ENCODE measurements around the gene CHD5.
A peak's percentile ranks its signal among the peaks of the same experiment; 100 is the strongest.

Gene CHD5

GRCh38 chr1:6106977-6107376 is 73.1 kb downstream of the CHD5 start:
- H3K18ac ChIP-seq (ENCODE audit: low read length), result no peak overlapping the region
- no peaks in the 10 kb centered on the region for H3K27me3 ChIP-seq (ENCODE audit: insufficient read depth, low read length)
- H2AK5ac ChIP-seq (ENCODE audit: low read length), result no peak overlapping the region
- no peak overlapping the region for H3K23ac ChIP-seq (ENCODE audit: low read length)
- H3K79me1 ChIP-seq (ENCODE audit: low read length), result no peaks in the 10 kb centered on the region
- no peak overlapping the region for H4K12ac ChIP-seq (ENCODE audit: low read depth, low read length)
- no peak overlapping the region for H4K91ac ChIP-seq (ENCODE audit: low read depth, low read length)
- WGBS (ENCODE audit: extremely low coverage, insufficient coverage, insufficient read length), result over 99% methylated on average over 6 of the region's 6 CpGs
- H3K4me2 ChIP-seq (ENCODE audit: low read length), result no peak overlapping the region
- no peak overlapping the region for H3K4me3 ChIP-seq (ENCODE audit: low read depth, low read length)
- peaks cover 5% of the 10 kb centered on the region for H3K9me3 ChIP-seq (ENCODE audit: insufficient read depth, low read depth, low read length)
- no peak overlapping the region for H3K4ac ChIP-seq (ENCODE audit: low read depth, low read length)
- H3K27ac ChIP-seq (ENCODE audit: low read depth, low read length), result no peak overlapping the region
- no peak overlapping the region for H3K9ac ChIP-seq (ENCODE audit: low read length)
- DNase-seq, result no peak
- H3K4me1 ChIP-seq (ENCODE audit: control insufficient read depth in 1 of 2, insufficient read depth in 2 of 2, low read length in 2 of 2), result no peaks in the 10 kb centered on the region
- no peak overlapping the region for H4K8ac ChIP-seq (ENCODE audit: low read depth, low read length)
- no peak overlapping the region for H3K14ac ChIP-seq (ENCODE audit: low read length)
- no peaks in the 10 kb centered on the region for H3K36me3 ChIP-seq (ENCODE audit: control insufficient read depth in 1 of 2, insufficient read depth in 2 of 2, low read length in 2 of 2)
- no peak overlapping the region for H2BK5ac ChIP-seq (ENCODE audit: low read depth, low read length, poor library complexity)
- no peak overlapping the region for H2AFZ ChIP-seq (ENCODE audit: insufficient read depth, low read length, poor library complexity)
- no peak overlapping the region for H2BK120ac ChIP-seq (ENCODE audit: insufficient read depth, low read length, poor library complexity)
- no peak overlapping the region for H2BK12ac ChIP-seq (ENCODE audit: low read length)
- H3K79me2 ChIP-seq (ENCODE audit: control insufficient read depth, insufficient read depth, low read length, poor library complexity), result no peaks in the 10 kb centered on the region

DNA sequence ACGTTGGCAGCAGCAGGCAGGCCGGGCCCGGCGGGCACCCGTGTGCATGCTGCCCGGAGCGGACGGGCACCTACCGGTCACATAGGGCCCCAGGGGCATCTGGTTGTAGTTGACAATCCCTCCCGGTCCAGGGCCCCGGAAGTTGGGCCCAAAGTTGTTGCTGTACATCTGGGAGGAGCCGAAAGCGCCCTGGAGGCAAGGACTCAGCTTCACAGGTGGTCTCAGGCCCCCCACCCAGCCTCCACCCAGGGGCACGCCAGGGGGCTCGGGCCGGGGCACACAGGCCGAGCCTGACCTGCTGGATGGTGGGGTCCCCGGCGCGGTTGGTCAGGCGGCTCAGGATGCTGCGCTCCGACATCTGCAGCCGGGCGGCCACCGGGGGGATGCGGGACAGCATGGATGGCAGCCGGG is 73.8 kb downstream of the CHD5 start:
- Histone ChIP-seq H3K14ac (ENCODE audit: low read length) (no peak overlapping the region), H2BK5ac (ENCODE audit: low read depth, low read length, poor library complexity) (no peak overlapping the region), H2AFZ (ENCODE audit: insufficient read depth, low read length, poor library complexity) (no peak overlapping the region), H3K23ac (ENCODE audit: low read length) (no peak overlapping the region), H3K4ac (ENCODE audit: low read depth, low read length) (no peak overlapping the region), H3K4me1 (ENCODE audit: control insufficient read depth in 1 of 2, insufficient read depth in 2 of 2, low read length in 2 of 2) (no peaks in the 10 kb centered on the region), H3K18ac (ENCODE audit: low read length) (no peak overlapping the region), H4K91ac (ENCODE audit: low read depth, low read length) (no peak overlapping the region), H3K9ac (ENCODE audit: low read length) (no peak overlapping the region), H3K9me3 (ENCODE audit: insufficient read depth, low read depth, low read length) (peaks cover 2% of the 10 kb centered on the region), H3K27me3 (ENCODE audit: insufficient read depth, low read length) (no peaks in the 10 kb centered on the region), H4K12ac (ENCODE audit: low read depth, low read length) (no peak overlapping the region), H4K8ac (ENCODE audit: low read depth, low read length) (no peak overlapping the region), H3K36me3 (ENCODE audit: control insufficient read depth in 1 of 2, insufficient read depth in 2 of 2, low read length in 2 of 2) (no peaks in the 10 kb centered on the region), H3K4me3 (ENCODE audit: low read depth, low read length) (no peak overlapping the region), H3K79me2 (ENCODE audit: control insufficient read depth, insufficient read depth, low read length, poor library complexity) (no peaks in the 10 kb centered on the region), H2BK120ac (ENCODE audit: insufficient read depth, low read length, poor library complexity) (no peak overlapping the region), H3K27ac (ENCODE audit: low read depth, low read length) (no peak overlapping the region), H2AK5ac (ENCODE audit: low read length) (no peak overlapping the region), H2BK12ac (ENCODE audit: low read length) (no peak overlapping the region), H3K4me2 (ENCODE audit: low read length) (no peak overlapping the region), H3K79me1 (ENCODE audit: low read length) (no peaks in the 10 kb centered on the region)
- no CpG with 5 or more reads among the region's 28 CpGs for WGBS (ENCODE audit: extremely low coverage, insufficient coverage, insufficient read length)
- DNase-seq, result no peak

DNA sequence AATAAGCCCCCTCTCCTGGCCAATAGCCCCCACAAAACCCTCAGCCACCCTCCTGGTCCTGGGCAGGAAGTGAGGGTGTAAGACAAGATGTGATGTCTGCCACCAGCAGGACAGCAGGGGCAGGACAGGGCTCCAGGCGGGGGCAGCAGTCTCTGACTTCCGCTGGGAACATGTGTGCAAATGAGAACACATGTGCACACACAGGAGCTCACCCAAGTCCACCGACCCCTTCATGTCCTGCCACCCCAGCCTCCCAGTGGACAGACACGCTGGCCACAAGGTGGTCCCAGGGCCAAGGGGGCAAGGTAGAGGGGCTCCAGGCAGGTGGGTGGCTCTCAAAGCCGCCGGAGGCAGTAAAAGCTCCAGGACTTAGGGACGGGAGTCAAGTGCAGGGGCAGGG is 74.4 kb downstream of the CHD5 start:
- Histone ChIP-seq H2BK120ac (ENCODE audit: insufficient read depth, low read length, poor library complexity) (no peak overlapping the region), H4K8ac (ENCODE audit: low read depth, low read length) (no peak overlapping the region), H3K18ac (ENCODE audit: low read length) (no peak overlapping the region), H3K4me1 (ENCODE audit: control insufficient read depth in 1 of 2, insufficient read depth in 2 of 2, low read length in 2 of 2) (no peaks in the 10 kb centered on the region), H3K9ac (ENCODE audit: low read length) (no peak overlapping the region), H3K27me3 (ENCODE audit: insufficient read depth, low read length) (no peaks in the 10 kb centered on the region), H3K4me3 (ENCODE audit: low read depth, low read length) (no peak overlapping the region), H3K36me3 (ENCODE audit: control insufficient read depth in 1 of 2, insufficient read depth in 2 of 2, low read length in 2 of 2) (no peaks in the 10 kb centered on the region), H4K91ac (ENCODE audit: low read depth, low read length) (no peak overlapping the region), H2BK5ac (ENCODE audit: low read depth, low read length, poor library complexity) (no peak overlapping the region), H3K23ac (ENCODE audit: low read length) (no peak overlapping the region), H2AK5ac (ENCODE audit: low read length) (no peak overlapping the region), H3K9me3 (ENCODE audit: insufficient read depth, low read depth, low read length) (peaks cover 4% of the 10 kb centered on the region), H3K79me2 (ENCODE audit: control insufficient read depth, insufficient read depth, low read length, poor library complexity) (no peaks in the 10 kb centered on the region), H3K4me2 (ENCODE audit: low read length) (no peak overlapping the region), H3K79me1 (ENCODE audit: low read length) (no peaks in the 10 kb centered on the region), H2AFZ (ENCODE audit: insufficient read depth, low read length, poor library complexity) (no peak overlapping the region), H2BK12ac (ENCODE audit: low read length) (no peak overlapping the region), H3K14ac (ENCODE audit: low read length) (no peak overlapping the region), H3K27ac (ENCODE audit: low read depth, low read length) (no peak overlapping the region), H3K4ac (ENCODE audit: low read depth, low read length) (no peak overlapping the region), H4K12ac (ENCODE audit: low read depth, low read length) (no peak overlapping the region)
- no CpG with 5 or more reads among the region's 7 CpGs for WGBS (ENCODE audit: extremely low coverage, insufficient coverage, insufficient read length)
- DNase-seq, result no peak

GRCh38 chr1:6105218-6105679 is 74.9 kb downstream of the CHD5 start:
- H2AK5ac ChIP-seq (ENCODE audit: low read length), result no peak overlapping the region
- H2AFZ ChIP-seq (ENCODE audit: insufficient read depth, low read length, poor library complexity), result no peak overlapping the region
- no peaks in the 10 kb centered on the region for H3K36me3 ChIP-seq (ENCODE audit: control insufficient read depth in 1 of 2, insufficient read depth in 2 of 2, low read length in 2 of 2)
- no peak overlapping the region for H3K18ac ChIP-seq (ENCODE audit: low read length)
- no peak overlapping the region for H2BK120ac ChIP-seq (ENCODE audit: insufficient read depth, low read length, poor library complexity)
- no peak overlapping the region for H4K91ac ChIP-seq (ENCODE audit: low read depth, low read length)
- H3K9ac ChIP-seq (ENCODE audit: low read length), result no peak overlapping the region
- no peaks in the 10 kb centered on the region for H3K4me1 ChIP-seq (ENCODE audit: control insufficient read depth in 1 of 2, insufficient read depth in 2 of 2, low read length in 2 of 2)
- H3K23ac ChIP-seq (ENCODE audit: low read length), result no peak overlapping the region
- no CpG with 5 or more reads among the region's 12 CpGs for WGBS (ENCODE audit: extremely low coverage, insufficient coverage, insufficient read length)
- no peak overlapping the region for H2BK12ac ChIP-seq (ENCODE audit: low read length)
- no peak overlapping the region for H3K4ac ChIP-seq (ENCODE audit: low read depth, low read length)
- no peak overlapping the region for H4K12ac ChIP-seq (ENCODE audit: low read depth, low read length)
- H3K27me3 ChIP-seq (ENCODE audit: insufficient read depth, low read length), result no peaks in the 10 kb centered on the region
- no peak overlapping the region for H4K8ac ChIP-seq (ENCODE audit: low read depth, low read length)
- H3K4me2 ChIP-seq (ENCODE audit: low read length), result no peak overlapping the region
- H3K4me3 ChIP-seq (ENCODE audit: low read depth, low read length), result no peak overlapping the region
- no peak overlapping the region for H3K14ac ChIP-seq (ENCODE audit: low read length)
- DNase-seq, result peak in 1 of 2 donors; percentile 15
- no peak overlapping the region for H3K27ac ChIP-seq (ENCODE audit: low read depth, low read length)
- no peaks in the 10 kb centered on the region for H3K79me1 ChIP-seq (ENCODE audit: low read length)
- no peaks in the 10 kb centered on the region for H3K79me2 ChIP-seq (ENCODE audit: control insufficient read depth, insufficient read depth, low read length, poor library complexity)
- peaks cover 4% of the 10 kb centered on the region for H3K9me3 ChIP-seq (ENCODE audit: insufficient read depth, low read depth, low read length)
- no peak overlapping the region for H2BK5ac ChIP-seq (ENCODE audit: low read depth, low read length, poor library complexity)

Data from trophoblast cell (in vitro differentiated cells and primary cell).